ENCODE data around the gene SLC22A13. TPM values are rescaled to one million over a fixed set of nuclear protein-coding genes. Genes with fewer than 3 reads are reported as not detected.

Gene SLC22A13
- polyA plus RNA-seq, 1 donor (not counting 4 experiments of a cell fraction or from before 2014, with no cell fraction given), result 0.25 TPM

- DNase-seq (ENCODE audit: low read depth, low spot score), result no peak
- H3K27me3 ChIP-seq (ENCODE audit: control insufficient read depth, extremely low read depth, insufficient read depth, low read length), result no peaks in the 10 kb centered on the region
- no peaks in the 10 kb centered on the region for H3K9me3 ChIP-seq (ENCODE audit: control insufficient read depth, low read depth, low read length)
- H3K36me3 ChIP-seq (ENCODE audit: control insufficient read depth in 2 of 2, extremely low read depth in 1 of 2, insufficient read depth in 2 of 2, low read length in 2 of 2), result no peaks in the 10 kb centered on the region
- H2AFZ ChIP-seq (ENCODE audit: control insufficient read depth, low read length), result no peak overlapping the region
- no peak overlapping the region for H3K27ac ChIP-seq (ENCODE audit: control insufficient read depth, insufficient read depth, low read length)
- dilution Hi-C loops (cut with MboI; ENCODE audit: extremely low pct_ligation_motif_present, low sequenced_read_pairs), result no loop called here
- FAIRE-seq, result no peak
- H3K4me1 ChIP-seq (ENCODE audit: control insufficient read depth, extremely low read depth, insufficient read depth, low read length), result no peaks in the 10 kb centered on the region
- no peak overlapping the region for H3K9ac ChIP-seq (ENCODE audit: control insufficient read depth, extremely low read depth, insufficient read depth, low read length)
- no peak for TF ChIP-seq CTCF (optimal IDR thresholded peaks at IDR 0.05 in 1 of 3, IDR thresholded peaks at IDR 0.05 in 1 of 3, conservative IDR thresholded peaks at IDR 0.05 in 1 of 3; ENCODE audit: extremely low read depth in 1 of 3, insufficient read depth in 2 of 3, low read length in 3 of 3)
- TF ChIP-seq EZH2 (IDR thresholded peaks at IDR 0.05; ENCODE audit: low read length), result no peak
- H3K4me3 ChIP-seq (ENCODE audit: control insufficient read depth in 2 of 3, extremely low read depth in 1 of 3, insufficient read depth in 2 of 3, low read depth in 1 of 3, low read length in 3 of 3), result no peak overlapping the region
- no peaks in the 10 kb centered on the region for H4K20me1 ChIP-seq (ENCODE audit: control insufficient read depth, extremely low read depth, insufficient read depth, low read length)
- no peaks in the 10 kb centered on the region for H3K79me2 ChIP-seq (ENCODE audit: control insufficient read depth, insufficient read depth, low read length)
- H3K9me1 ChIP-seq (ENCODE audit: control insufficient read depth, extremely low read depth, insufficient read depth, low read length), result no peaks in the 10 kb centered on the region
- no peak overlapping the region for H3K4me2 ChIP-seq (ENCODE audit: control insufficient read depth, extremely low read depth, insufficient read depth, low read depth, low read length)
Observed at GRCh38 chr3:38297537-38297936, 31.9 kb downstream of the SLC22A13 start.

- Histone ChIP-seq H3K9me1 (ENCODE audit: control insufficient read depth, extremely low read depth, insufficient read depth, low read length) (no peaks in the 10 kb centered on the region), H3K9me3 (ENCODE audit: control insufficient read depth, low read depth, low read length) (no peaks in the 10 kb centered on the region), H3K27ac (ENCODE audit: control insufficient read depth, insufficient read depth, low read length) (no peak overlapping the region), H3K36me3 (ENCODE audit: control insufficient read depth in 2 of 2, extremely low read depth in 1 of 2, insufficient read depth in 2 of 2, low read length in 2 of 2) (no peaks in the 10 kb centered on the region), H3K9ac (ENCODE audit: control insufficient read depth, extremely low read depth, insufficient read depth, low read length) (no peak overlapping the region), H4K20me1 (ENCODE audit: control insufficient read depth, extremely low read depth, insufficient read depth, low read length) (no peaks in the 10 kb centered on the region), H3K4me1 (ENCODE audit: control insufficient read depth, extremely low read depth, insufficient read depth, low read length) (no peaks in the 10 kb centered on the region), H3K4me2 (ENCODE audit: control insufficient read depth, extremely low read depth, insufficient read depth, low read depth, low read length) (no peak overlapping the region), H3K79me2 (ENCODE audit: control insufficient read depth, insufficient read depth, low read length) (no peaks in the 10 kb centered on the region), H2AFZ (ENCODE audit: control insufficient read depth, low read length) (no peak overlapping the region), H3K27me3 (ENCODE audit: control insufficient read depth, extremely low read depth, insufficient read depth, low read length) (no peaks in the 10 kb centered on the region), H3K4me3 (ENCODE audit: control insufficient read depth in 2 of 3, extremely low read depth in 1 of 3, insufficient read depth in 2 of 3, low read depth in 1 of 3, low read length in 3 of 3) (no peak overlapping the region)
- TF ChIP-seq CTCF (optimal IDR thresholded peaks at IDR 0.05 in 1 of 3, IDR thresholded peaks at IDR 0.05 in 1 of 3, conservative IDR thresholded peaks at IDR 0.05 in 1 of 3; ENCODE audit: extremely low read depth in 1 of 3, insufficient read depth in 2 of 3, low read length in 3 of 3) (peak in 2 of 3 experiments; percentile 43 to 51), EZH2 (IDR thresholded peaks at IDR 0.05; ENCODE audit: low read length) (no peak)
- dilution Hi-C loops (cut with MboI; ENCODE audit: extremely low pct_ligation_motif_present, low sequenced_read_pairs), result no loop called here
- DNase-seq (ENCODE audit: low read depth, low spot score) (no peak), FAIRE-seq (no peak)
Observed at GRCh38 chr3:38297947-38298711, 32.5 kb downstream of the SLC22A13 start.

All from keratinocyte (primary cell).